Kidney (tissue), 14 donors: ENCODE results near the gene GCKR. TPM values are rescaled to one million over a fixed set of nuclear protein-coding genes. Genes with fewer than 3 reads are reported as not detected.

ENCODE experiments used
- DNase-seq, 5 donors: peaks; one replicate each; pipeline ENCODE4 v3.0.0-alpha.2; 2013 to 2020
- FAIRE-seq: peaks from 2 replicates; lab custom pipeline; 2012; peaks lifted over from hg19 to GRCh38; lab: Jason Lieb, UNC
- H3K27ac ChIP-seq, 2 donors: one replicate each; pipeline ENCODE4 v1.7.0; 2013; ENCODE audit warnings: low read depth in 2 of 2, low read length in 2 of 2, inconsistent platforms in 1 of 2
- H3K27me3 ChIP-seq: one replicate; pipeline ENCODE4 v1.7.1; 2013; ENCODE audit warnings: low read length, inconsistent platforms; ENCODE audit not compliant: control insufficient read depth, insufficient read depth
- H3K36me3 ChIP-seq, 3 donors: one replicate each; pipeline versions ENCODE4 v1.7.0 to v1.7.1; 2013; ENCODE audit warnings: low read length in 3 of 3, control low read depth in 1 of 3, inconsistent platforms in 1 of 3; ENCODE audit not compliant: insufficient read depth in 3 of 3, control insufficient read depth in 2 of 3
- H3K4me1 ChIP-seq, 3 donors: one replicate each; pipeline versions ENCODE4 v1.7.0 to v1.7.1; 2013; ENCODE audit warnings: low read length in 3 of 3, inconsistent platforms in 1 of 3, low read depth in 1 of 3; ENCODE audit not compliant: control insufficient read depth in 2 of 3, insufficient read depth in 2 of 3
- H3K4me3 ChIP-seq, 3 donors: one replicate each; pipeline versions ENCODE4 v1.7.0 to v1.8.1; 2013; ENCODE audit warnings: low read length in 3 of 3, control low read depth in 1 of 3, inconsistent platforms in 1 of 3
- H3K9ac ChIP-seq, 3 donors: one replicate each; pipeline versions ENCODE4 v1.7.0 to v1.7.1; 2013; ENCODE audit warnings: low read length in 3 of 3, control low read depth in 1 of 3, inconsistent platforms in 1 of 3
- H3K9me3 ChIP-seq, 3 donors: one replicate each; pipeline versions ENCODE4 v1.7.0 to v1.7.1; 2013; ENCODE audit warnings: low read length in 3 of 3, control low read depth in 1 of 3, inconsistent platforms in 1 of 3; ENCODE audit not compliant: control insufficient read depth in 2 of 3, insufficient read depth in 1 of 3
- CTCF ChIP-seq: IDR thresholded peaks from 3 replicates; pipeline ENCODE4 v1.5.1; 2012; ENCODE audit warnings: mild to moderate bottlenecking, moderate library complexity, borderline replicate concordance; ENCODE audit not compliant: insufficient read depth; ENCODE audit errors: extremely low read depth
- intact Hi-C: fragments of 100-400 bp; cut with DNase I; formaldehyde crosslinking; loops from one replicate; pipeline ENCODE4 v1.11.1; 2022
- polyA plus RNA-seq: library from polyadenylated mRNA; stranded (reverse); fragments of 350-450 nt; fragmentation: Illumina TruSeq; extraction: RNeasy Lipid Tissue Mini Kit (QIAGEN cat#74804); gene quantifications from one replicate; pipeline ENCODE4 v1.2.3, GENCODE V29; 2014; ENCODE audit warnings: low read depth, low replicate concordance; ENCODE audit not compliant: insufficient read depth
- total RNA-seq: library from RNA; stranded (reverse); fragmentation: NEBNext Ultra II Directional; extraction: Animal tissue kit (Norgen Biotek cat#: 25700); gene quantifications from one replicate; pipeline ENCODE4 v1.2.1, GENCODE V29; 2021
- donor health status: control.
- donor health status: control.
- donor health status: control.
- donor health status: control.
- donor health status: control.
- donor health status: DM: yes; HTN: yes; CAD: no.
- donor health status: Normal renal cell carcinoma (clear cell type).

GCKR gene
- total and polyA plus RNA-seq, 2 donors from 2014 or later: 2.2 TPM; not detected in 1

- intact Hi-C loops: no loop called here
- FAIRE-seq: no peak
Observed at GRCh38 chr2:27498975-27499374, 2.3 kb downstream of the GCKR start.

DNA sequence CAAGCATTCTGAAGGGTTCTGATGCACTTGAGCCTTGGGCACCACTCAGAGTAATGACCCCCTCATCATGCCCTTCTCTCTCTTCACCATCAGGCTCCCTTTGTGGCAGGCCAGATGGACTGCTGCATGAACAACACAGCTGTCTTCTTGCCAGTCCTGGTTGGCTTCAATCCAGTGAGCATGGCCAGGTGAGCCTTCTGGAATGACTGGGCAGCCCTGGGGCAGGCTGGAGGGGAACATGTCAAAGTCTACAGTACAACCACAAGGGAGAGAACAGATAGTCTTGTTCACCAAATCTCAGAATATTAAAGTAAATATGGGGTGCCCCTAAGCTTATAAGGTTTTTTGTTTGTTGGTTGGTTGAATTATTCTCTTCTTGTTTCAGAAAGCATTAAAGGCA lies 4.4 kb downstream of the GCKR start:
- DNase-seq: no peak
- intact Hi-C loops: no loop called here

More at GRCh38 chr2:27498975-27499374, 2.3 kb downstream of the GCKR start:
- no peaks in the 10 kb centered on the region for H3K36me3 ChIP-seq
- H3K4me3 ChIP-seq: no peak overlapping the region
- peaks cover 0 to 4% (median 0%) of the 10 kb centered on the region in 3 donors for H3K4me1 ChIP-seq
- DNase-seq: no peak
- no peaks in the 10 kb centered on the region for H3K9me3 ChIP-seq
- H3K27me3 ChIP-seq: peaks cover 3% of the 10 kb centered on the region
- no peak overlapping the region for H3K9ac ChIP-seq
- H3K27ac ChIP-seq: no peak overlapping the region
- no peak for TF ChIP-seq CTCF

DNA sequence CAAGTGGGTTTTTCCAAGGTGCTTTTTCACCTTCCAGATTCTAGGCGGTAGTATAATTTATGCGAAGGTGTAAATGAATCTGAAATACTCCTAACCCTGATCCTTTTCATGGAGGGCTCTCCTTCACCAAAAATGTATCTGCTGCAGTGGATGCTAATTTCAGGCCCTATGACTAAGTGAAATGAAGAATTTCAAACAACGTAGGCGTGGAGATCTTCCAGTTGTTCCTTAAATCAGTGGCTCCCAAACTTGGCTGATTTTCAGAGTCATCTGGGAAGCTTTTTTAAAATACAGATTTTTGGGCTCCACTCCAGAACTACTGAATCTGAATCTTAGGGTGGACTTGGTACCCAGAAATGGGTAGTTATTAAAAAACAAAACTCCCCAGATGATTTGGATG lies 5.5 kb downstream of the GCKR start:
- Histone ChIP-seq H3K4me3 (no peak overlapping the region), H3K27ac (no peak overlapping the region), H3K4me1 (no peaks in the 10 kb centered on the region), H3K9ac (no peak overlapping the region), H3K27me3 (no peaks in the 10 kb centered on the region), H3K9me3 (no peaks in the 10 kb centered on the region), H3K36me3 (no peaks in the 10 kb centered on the region)
- DNase-seq (no peak), FAIRE-seq (no peak)
- intact Hi-C loops: no loop called here
- TF ChIP-seq CTCF: no peak

More for the DNA sequence above, 4.4 kb downstream of the GCKR start:
- Histone ChIP-seq H3K9me3 (no peaks in the 10 kb centered on the region), H3K27ac (no peak overlapping the region), H3K9ac (no peak overlapping the region), H3K4me3 (no peak overlapping the region), H3K27me3 (no peaks in the 10 kb centered on the region), H3K36me3 (no peaks in the 10 kb centered on the region), H3K4me1 (no peaks in the 10 kb centered on the region)
- TF ChIP-seq CTCF: no peak
- no peak for FAIRE-seq

DNA sequence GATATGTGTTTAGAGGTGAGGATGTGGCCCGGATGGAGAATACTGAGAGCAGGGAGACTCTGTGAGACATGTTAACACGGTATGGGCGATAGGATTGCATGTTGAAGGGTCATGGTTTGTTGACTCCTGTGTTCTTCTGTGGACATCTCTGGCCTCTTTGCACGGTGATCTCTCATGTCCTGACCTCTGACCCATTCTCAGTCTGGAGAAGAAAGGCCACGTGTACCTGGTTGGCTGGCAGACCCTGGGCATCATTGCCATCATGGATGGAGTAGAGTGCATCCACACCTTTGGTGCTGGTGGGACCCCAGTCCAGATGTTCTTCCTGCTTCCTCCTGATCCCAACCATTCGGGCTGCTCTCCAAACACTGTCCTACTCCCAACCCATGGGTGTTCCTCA lies 9.9 kb downstream of the GCKR start:
- intact Hi-C loops: no loop called here
- no peak for TF ChIP-seq CTCF
- no peak overlapping the region for H3K27ac ChIP-seq
- DNase-seq: no peak
- H3K9me3 ChIP-seq: no peaks in the 10 kb centered on the region
- H3K27me3 ChIP-seq: no peaks in the 10 kb centered on the region
- H3K36me3 ChIP-seq: no peaks in the 10 kb centered on the region
- no peak overlapping the region for H3K9ac ChIP-seq
- H3K4me3 ChIP-seq: no peak overlapping the region
- FAIRE-seq: no peak
- H3K4me1 ChIP-seq: no peaks in the 10 kb centered on the region
